ENCODE data around the gene MS4A7.

- TF ChIP-seq EZH2 (IDR thresholded peaks at IDR 0.05; ENCODE audit: borderline replicate concordance, low read length) (no peak), CTCF (IDR thresholded peaks at IDR 0.05; ENCODE audit: low read length) (no peak)
Measured at GRCh38 chr11:60367009-60367408, 11.3 kb upstream of the MS4A7 start.

Data from OCI-LY1 (cell line).